Measurements from ENCODE around the gene DOCK3.
"Not testable (repeated sequence)": the region's sequence is repeated elsewhere in the genome, so short reads cannot be mapped to it uniquely, and the experiment has no call there.

Gene DOCK3

GRCh38 chr3:50885070-50885850 is 210.5 kb downstream of the DOCK3 start:
- DNase-seq (ENCODE audit: low read depth), result no peak

- DNase-seq (ENCODE audit: low read depth), result no peak
Observed at GRCh38 chr3:50890688-50891344, 216.1 kb downstream of the DOCK3 start.

- not testable (repeated sequence) for DNase-seq (ENCODE audit: low read depth)
Observed at GRCh38 chr3:50901097-50901496, 226.4 kb downstream of the DOCK3 start.

- no peak for DNase-seq (ENCODE audit: low read depth)
Observed at GRCh38 chr3:50912746-50913145, 238.0 kb downstream of the DOCK3 start.

- no peak for DNase-seq (ENCODE audit: low read depth)
Observed at GRCh38 chr3:50913260-50913659, 238.5 kb downstream of the DOCK3 start.

GRCh38 chr3:50922071-50922470 is 247.3 kb downstream of the DOCK3 start:
- DNase-seq (ENCODE audit: low read depth), result not testable (repeated sequence)

- no peak for DNase-seq (ENCODE audit: low read depth)
Observed at GRCh38 chr3:50923955-50924354, 249.2 kb downstream of the DOCK3 start.

- DNase-seq (ENCODE audit: low read depth), result no peak
Observed at GRCh38 chr3:50924638-50925037, 249.9 kb downstream of the DOCK3 start.

- no peak for DNase-seq (ENCODE audit: low read depth)
Observed at GRCh38 chr3:50926868-50927267, 252.1 kb downstream of the DOCK3 start.

GRCh38 chr3:50930371-50931208 is 255.9 kb downstream of the DOCK3 start:
- DNase-seq (ENCODE audit: low read depth), result no peak

GRCh38 chr3:50932918-50933317 is 258.2 kb downstream of the DOCK3 start:
- not testable (repeated sequence) for DNase-seq (ENCODE audit: low read depth)

GRCh38 chr3:50936389-50936788 is 261.7 kb downstream of the DOCK3 start:
- DNase-seq (ENCODE audit: low read depth), result no peak

GRCh38 chr3:50947419-50947818 is 272.7 kb downstream of the DOCK3 start:
- no peak for DNase-seq (ENCODE audit: low read depth)

GRCh38 chr3:50950591-50950990 is 275.9 kb downstream of the DOCK3 start:
- no peak for DNase-seq (ENCODE audit: low read depth)

GRCh38 chr3:50953825-50954414 is 279.2 kb downstream of the DOCK3 start:
- DNase-seq (ENCODE audit: low read depth), result no peak

- DNase-seq (ENCODE audit: low read depth), result no peak
Observed at GRCh38 chr3:50961386-50961785, 286.7 kb downstream of the DOCK3 start.

- DNase-seq (ENCODE audit: low read depth), result no peak
Observed at GRCh38 chr3:50971487-50971924, 296.8 kb downstream of the DOCK3 start.

- DNase-seq (ENCODE audit: low read depth), result no peak
Observed at GRCh38 chr3:50972029-50972428, 297.3 kb downstream of the DOCK3 start.

GRCh38 chr3:50978586-50978985 is 303.9 kb downstream of the DOCK3 start:
- DNase-seq (ENCODE audit: low read depth), result not testable (repeated sequence)

- no peak for DNase-seq (ENCODE audit: low read depth)
Observed at GRCh38 chr3:50978991-50979667, 304.4 kb downstream of the DOCK3 start.

- DNase-seq (ENCODE audit: low read depth), result no peak
Observed at GRCh38 chr3:50982540-50983325, 308.0 kb downstream of the DOCK3 start.
